ENCODE data around the gene CAPN13.

DNA sequence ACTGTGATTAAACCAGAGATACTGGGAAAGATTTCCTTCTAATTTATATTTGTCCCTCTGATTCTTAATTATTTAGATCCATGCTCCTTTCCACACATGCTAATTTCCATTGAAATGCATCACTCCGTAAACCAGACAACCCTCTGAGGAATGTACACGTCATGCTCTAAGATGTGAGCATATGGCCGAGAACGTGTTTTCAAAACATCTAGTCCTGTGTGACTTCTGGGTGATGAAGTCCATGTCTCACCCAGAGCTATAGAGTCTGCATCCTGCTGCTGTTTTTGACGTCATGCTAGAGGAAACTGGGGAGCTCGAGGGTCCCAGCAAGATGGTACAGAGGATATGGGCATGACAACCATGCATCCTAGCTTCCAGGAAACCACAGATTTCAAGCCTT, 53.6 kb downstream of the CAPN13 start:
- TF ChIP-seq, protein P1, sequence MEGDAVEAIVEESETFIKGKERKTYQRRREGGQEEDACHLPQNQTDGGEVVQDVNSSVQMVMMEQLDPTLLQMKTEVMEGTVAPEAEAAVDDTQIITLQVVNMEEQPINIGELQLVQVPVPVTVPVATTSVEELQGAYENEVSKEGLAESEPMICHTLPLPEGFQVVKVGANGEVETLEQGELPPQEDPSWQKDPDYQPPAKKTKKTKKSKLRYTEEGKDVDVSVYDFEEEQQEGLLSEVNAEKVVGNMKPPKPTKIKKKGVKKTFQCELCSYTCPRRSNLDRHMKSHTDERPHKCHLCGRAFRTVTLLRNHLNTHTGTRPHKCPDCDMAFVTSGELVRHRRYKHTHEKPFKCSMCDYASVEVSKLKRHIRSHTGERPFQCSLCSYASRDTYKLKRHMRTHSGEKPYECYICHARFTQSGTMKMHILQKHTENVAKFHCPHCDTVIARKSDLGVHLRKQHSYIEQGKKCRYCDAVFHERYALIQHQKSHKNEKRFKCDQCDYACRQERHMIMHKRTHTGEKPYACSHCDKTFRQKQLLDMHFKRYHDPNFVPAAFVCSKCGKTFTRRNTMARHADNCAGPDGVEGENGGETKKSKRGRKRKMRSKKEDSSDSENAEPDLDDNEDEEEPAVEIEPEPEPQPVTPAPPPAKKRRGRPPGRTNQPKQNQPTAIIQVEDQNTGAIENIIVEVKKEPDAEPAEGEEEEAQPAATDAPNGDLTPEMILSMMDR (IDR thresholded peaks at IDR 0.05), result no peak
- no peak for TF ChIP-seq POLR2A (IDR thresholded peaks at IDR 0.05)

All from esophagus squamous epithelium (tissue), 4 donors.